ENCODE results near the gene OR10A3. TPM values are rescaled to one million over a fixed set of nuclear protein-coding genes. Genes with fewer than 3 reads are reported as not detected.

OR10A3 gene
- total RNA-seq, 6 donors from 2014 or later: not detected

DNA sequence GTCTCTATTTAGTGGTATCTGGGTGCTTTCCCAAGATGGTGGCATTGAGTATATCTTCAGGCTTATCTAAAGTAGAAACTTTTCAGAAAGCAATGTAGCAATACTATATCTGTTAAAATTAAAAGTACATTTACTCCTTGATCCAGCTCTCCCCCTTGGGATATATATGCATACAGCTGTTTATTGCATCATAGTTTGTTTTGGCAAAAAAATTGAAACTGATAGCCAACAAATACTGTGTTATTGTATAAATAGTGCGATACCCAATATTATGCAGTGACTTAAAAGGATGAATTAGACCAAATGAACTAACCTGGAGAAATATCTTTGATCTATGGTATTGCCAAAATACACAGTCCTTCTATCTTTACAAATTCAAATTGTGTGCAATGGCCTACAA is 8.4 kb upstream of the OR10A3 start:
- Histone ChIP-seq H3K4me1 (no peaks in the 10 kb centered on the region), H3K4me3 (no peak overlapping the region), H3K27ac (no peak overlapping the region), H3K27me3 (no peaks in the 10 kb centered on the region), H3K36me3 (no peaks in the 10 kb centered on the region), H3K9me3 (peaks cover 0 to 3% (median 0%) of the 10 kb centered on the region in 4 donors)
- DNase-seq (no peak), ATAC-seq (ENCODE audit: low FRiP score in 2 of 2) (no peak)
- TF ChIP-seq EP300 (IDR thresholded peaks at IDR 0.05): no peak
- TF ChIP-seq, protein P1, sequence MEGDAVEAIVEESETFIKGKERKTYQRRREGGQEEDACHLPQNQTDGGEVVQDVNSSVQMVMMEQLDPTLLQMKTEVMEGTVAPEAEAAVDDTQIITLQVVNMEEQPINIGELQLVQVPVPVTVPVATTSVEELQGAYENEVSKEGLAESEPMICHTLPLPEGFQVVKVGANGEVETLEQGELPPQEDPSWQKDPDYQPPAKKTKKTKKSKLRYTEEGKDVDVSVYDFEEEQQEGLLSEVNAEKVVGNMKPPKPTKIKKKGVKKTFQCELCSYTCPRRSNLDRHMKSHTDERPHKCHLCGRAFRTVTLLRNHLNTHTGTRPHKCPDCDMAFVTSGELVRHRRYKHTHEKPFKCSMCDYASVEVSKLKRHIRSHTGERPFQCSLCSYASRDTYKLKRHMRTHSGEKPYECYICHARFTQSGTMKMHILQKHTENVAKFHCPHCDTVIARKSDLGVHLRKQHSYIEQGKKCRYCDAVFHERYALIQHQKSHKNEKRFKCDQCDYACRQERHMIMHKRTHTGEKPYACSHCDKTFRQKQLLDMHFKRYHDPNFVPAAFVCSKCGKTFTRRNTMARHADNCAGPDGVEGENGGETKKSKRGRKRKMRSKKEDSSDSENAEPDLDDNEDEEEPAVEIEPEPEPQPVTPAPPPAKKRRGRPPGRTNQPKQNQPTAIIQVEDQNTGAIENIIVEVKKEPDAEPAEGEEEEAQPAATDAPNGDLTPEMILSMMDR (IDR thresholded peaks at IDR 0.05): no peak
- no peak for TF ChIP-seq POLR2A (IDR thresholded peaks at IDR 0.05)
- TF ChIP-seq POLR2AphosphoS5 (IDR thresholded peaks at IDR 0.05): no peak
- WGBS, 2 donors: 67 to 94% methylated on average over 1 of the region's 1 CpG

- Histone ChIP-seq H3K27ac (no peak overlapping the region), H3K9me3 (peaks cover 8 to 23% (median 10%) of the 10 kb centered on the region in 4 donors), H3K27me3 (no peaks in the 10 kb centered on the region), H3K4me3 (no peak overlapping the region), H3K4me1 (no peaks in the 10 kb centered on the region), H3K36me3 (no peaks in the 10 kb centered on the region)
- no peak for DNase-seq
- ATAC-seq (ENCODE audit: low FRiP score in 2 of 2): no peak
- TF ChIP-seq EP300 (IDR thresholded peaks at IDR 0.05): no peak
- TF ChIP-seq, protein P1 (IDR thresholded peaks at IDR 0.05): no peak
- no peak for TF ChIP-seq POLR2A (IDR thresholded peaks at IDR 0.05)
- no peak for TF ChIP-seq POLR2AphosphoS5 (IDR thresholded peaks at IDR 0.05)
- 86 to 91% methylated on average over 2 of the region's 2 CpGs for WGBS, 2 donors
Observed at GRCh38 chr11:7944123-7944522, 2.6 kb upstream of the OR10A3 start.

DNA sequence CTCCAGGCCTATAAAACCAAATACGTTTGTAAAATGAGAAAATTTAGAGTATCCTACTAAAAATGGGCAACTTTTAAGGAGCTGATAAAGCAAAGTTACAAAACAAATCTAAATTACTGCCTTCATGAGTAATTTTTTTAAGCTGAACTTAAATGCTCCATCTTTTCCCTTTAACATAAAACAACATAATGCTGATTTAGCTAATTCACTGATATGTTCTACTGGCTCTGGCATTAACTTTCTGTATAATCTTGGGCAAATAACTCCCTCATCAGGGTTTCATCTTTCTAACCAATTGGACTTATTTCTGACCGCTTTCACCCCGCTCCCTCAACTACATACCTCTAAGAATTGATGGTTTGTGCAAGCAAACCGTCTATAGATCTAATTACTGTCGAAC is 362 bp downstream of the OR10A3 start:
- peaks cover 8 to 23% (median 10%) of the 10 kb centered on the region in 4 donors for H3K9me3 ChIP-seq
- H3K4me3 ChIP-seq: no peak overlapping the region
- TF ChIP-seq, protein P1 (IDR thresholded peaks at IDR 0.05): no peak
- no peak for TF ChIP-seq EP300 (IDR thresholded peaks at IDR 0.05)
- TF ChIP-seq POLR2AphosphoS5 (IDR thresholded peaks at IDR 0.05): no peak
- no peak for TF ChIP-seq POLR2A (IDR thresholded peaks at IDR 0.05)
- no peak overlapping the region for H3K27ac ChIP-seq
- WGBS, 2 donors: 56 to 74% methylated on average over 5 of the region's 5 CpGs
- no peaks in the 10 kb centered on the region for H3K27me3 ChIP-seq
- H3K36me3 ChIP-seq: no peaks in the 10 kb centered on the region
- H3K4me1 ChIP-seq: no peaks in the 10 kb centered on the region
- ATAC-seq (ENCODE audit: low FRiP score in 2 of 2) (no peak), DNase-seq (no peak)

DNA sequence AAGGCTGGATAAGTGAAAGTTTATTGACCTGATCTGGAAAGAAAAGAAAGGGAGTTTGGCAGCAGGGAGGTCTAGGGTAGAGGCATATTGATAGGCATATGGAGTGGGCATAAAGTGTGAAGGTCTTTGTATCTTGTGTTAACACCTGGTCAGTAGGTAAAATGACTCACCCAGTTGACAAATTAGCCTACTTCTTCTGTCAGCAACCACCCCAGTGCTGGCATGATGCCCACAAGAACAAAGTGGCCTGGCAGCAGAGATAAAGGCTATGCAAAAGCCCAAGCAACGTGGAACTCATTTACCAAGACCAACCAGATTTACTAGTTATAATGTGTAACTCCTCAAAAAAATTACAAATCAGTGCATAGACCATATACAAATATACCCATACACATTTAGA is 4.9 kb downstream of the OR10A3 start:
- no peaks in the 10 kb centered on the region for H3K4me1 ChIP-seq
- H3K27me3 ChIP-seq: no peaks in the 10 kb centered on the region
- no peaks in the 10 kb centered on the region for H3K9me3 ChIP-seq
- H3K36me3 ChIP-seq: no peaks in the 10 kb centered on the region
- no peak for DNase-seq
- H3K4me3 ChIP-seq: no peak overlapping the region
- TF ChIP-seq EP300 (IDR thresholded peaks at IDR 0.05): no peak
- TF ChIP-seq POLR2A (IDR thresholded peaks at IDR 0.05): no peak
- WGBS, 2 donors: 13 to 33% methylated on average over 1 of the region's 1 CpG
- no peak overlapping the region for H3K27ac ChIP-seq
- ATAC-seq (ENCODE audit: low FRiP score in 2 of 2): no peak

DNA sequence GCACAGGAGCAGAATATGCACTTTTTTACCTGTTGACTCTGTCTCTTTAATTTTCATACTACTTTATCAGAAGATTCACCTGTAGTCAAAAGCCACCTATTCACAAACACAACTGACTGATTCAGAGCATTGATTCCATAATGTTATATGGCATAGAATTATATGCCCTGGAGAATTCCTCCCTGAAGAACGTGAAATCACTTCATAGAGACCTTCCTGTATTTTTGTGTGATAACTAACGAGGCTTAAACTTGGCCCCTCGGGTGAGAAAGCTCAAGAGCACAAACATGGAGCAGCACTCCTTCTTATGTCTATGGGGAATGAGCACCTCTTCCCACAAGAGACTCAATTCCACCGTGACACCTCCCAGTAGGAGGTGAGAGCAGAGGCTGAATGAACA is 10.3 kb downstream of the OR10A3 start, which contains the start of gene OR10A6:
Gene OR10A6 (minus strand): TSS at position 101 of the 400 bp plus-strand sequence. CDS start 2,606 bp downstream, outside the sequence.
- DNase-seq (no peak), ATAC-seq (ENCODE audit: low FRiP score in 2 of 2) (no peak)
- H3K9me3 ChIP-seq: no peaks in the 10 kb centered on the region
- H3K4me3 ChIP-seq: no peak within 1 kb of the TSS
- no peaks in the 10 kb centered on the region for H3K36me3 ChIP-seq
- no peak within 1 kb of the TSS for H3K27ac ChIP-seq
- no peaks in the 10 kb centered on the region for H3K4me1 ChIP-seq
- TF ChIP-seq, protein P1 (IDR thresholded peaks at IDR 0.05): no peak
- no peak for TF ChIP-seq POLR2A (IDR thresholded peaks at IDR 0.05)
- no peak for TF ChIP-seq POLR2AphosphoS5 (IDR thresholded peaks at IDR 0.05)
- no peak for TF ChIP-seq EP300 (IDR thresholded peaks at IDR 0.05)
- H3K27me3 ChIP-seq: no peaks in the 10 kb centered on the region
- WGBS, 2 donors: 78 to 79% methylated on average over 4 of the region's 4 CpGs

All from upper lobe of left lung (tissue), 6 donors.